ENCODE results near the gene ZSCAN32.

GRCh38 chr16:3400779-3401688 lies at the start of gene ZSCAN32, which contains the start of gene ZNF174:
- TF ChIP-seq CTCF (conservative IDR thresholded peaks at IDR 0.05) (no peak), EZH2 (IDR thresholded peaks at IDR 0.05; ENCODE audit: low read depth) (no peak)

Data from PC-9 (cell line).